Raji (cell line): ENCODE measurements around the gene REM2.

ENCODE experiments used
- POLR2A ChIP-seq: IDR thresholded peaks from 2 replicates; pipeline ENCODE4 v1.6.1; 2011; ENCODE audit warnings: low read depth, low read length, control low read depth; ENCODE audit not compliant: insufficient read depth

REM2 gene

GRCh38 chr14:22925513-22925912 lies 42.5 kb downstream of the REM2 start:
- TF ChIP-seq POLR2A = no peak

DNA sequence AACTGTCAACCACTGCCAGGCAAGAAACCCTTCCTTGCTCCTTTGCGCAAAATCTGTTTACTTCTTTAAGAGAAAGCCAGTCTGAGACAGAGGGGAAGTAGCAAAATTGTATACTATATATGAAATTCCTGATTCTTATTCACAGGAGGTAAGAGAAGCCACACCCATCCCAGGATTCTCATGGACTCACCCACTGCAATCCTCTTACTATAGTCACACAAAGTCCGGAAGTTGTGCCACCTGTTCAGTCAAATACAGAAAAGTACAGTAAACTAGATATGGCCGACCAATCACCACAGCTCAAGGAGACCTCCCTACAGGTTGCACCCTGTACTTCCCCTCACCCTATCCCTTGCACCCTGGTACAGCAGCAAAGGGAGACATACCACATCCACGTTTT lies 43.3 kb downstream of the REM2 start:
- no peak for TF ChIP-seq POLR2A

GRCh38 chr14:22928237-22929103 lies 45.4 kb downstream of the REM2 start:
- no peak for TF ChIP-seq POLR2A

- TF ChIP-seq POLR2A = peak; percentile 96
Observed at GRCh38 chr14:22929104-22929960, 46.3 kb downstream of the REM2 start, which contains the start of gene PRMT5. Gene PRMT5 (minus strand): TSS chr14:22929376. CDS start chr14:22929361, 15 bp downstream.

DNA sequence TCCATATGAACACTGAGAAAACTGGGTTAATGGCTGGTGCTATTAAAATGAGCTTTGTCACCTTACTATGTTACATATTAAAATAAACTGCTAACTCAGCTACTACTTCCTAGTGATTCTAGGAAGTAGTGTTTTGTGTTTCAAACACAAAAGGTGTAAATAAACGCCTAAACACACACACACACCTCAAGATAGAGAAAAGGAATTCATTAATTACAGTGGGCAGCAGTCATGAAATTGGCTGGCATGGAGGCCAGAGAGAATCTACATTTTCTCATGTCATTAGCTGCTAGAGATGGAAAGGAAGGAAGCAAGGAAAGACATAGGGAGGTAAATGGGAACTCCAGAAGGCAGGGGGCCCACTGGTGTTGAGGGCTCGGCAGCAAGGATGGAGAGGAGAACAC lies 46.9 kb downstream of the REM2 start:
- TF ChIP-seq POLR2A = no peak

GRCh38 chr14:22932146-22932545 lies 49.1 kb downstream of the REM2 start:
- TF ChIP-seq POLR2A = no peak

- no peak for TF ChIP-seq POLR2A
Observed at GRCh38 chr14:22935156-22935555, 52.1 kb downstream of the REM2 start.
